ENCODE data around the gene MAT2A. TPM values are rescaled to one million over a fixed set of nuclear protein-coding genes. Genes with fewer than 3 reads are reported as not detected.

MAT2A gene
- total RNA-seq, 2 donors from 2014 or later = 98.6 to 110 TPM

DNA sequence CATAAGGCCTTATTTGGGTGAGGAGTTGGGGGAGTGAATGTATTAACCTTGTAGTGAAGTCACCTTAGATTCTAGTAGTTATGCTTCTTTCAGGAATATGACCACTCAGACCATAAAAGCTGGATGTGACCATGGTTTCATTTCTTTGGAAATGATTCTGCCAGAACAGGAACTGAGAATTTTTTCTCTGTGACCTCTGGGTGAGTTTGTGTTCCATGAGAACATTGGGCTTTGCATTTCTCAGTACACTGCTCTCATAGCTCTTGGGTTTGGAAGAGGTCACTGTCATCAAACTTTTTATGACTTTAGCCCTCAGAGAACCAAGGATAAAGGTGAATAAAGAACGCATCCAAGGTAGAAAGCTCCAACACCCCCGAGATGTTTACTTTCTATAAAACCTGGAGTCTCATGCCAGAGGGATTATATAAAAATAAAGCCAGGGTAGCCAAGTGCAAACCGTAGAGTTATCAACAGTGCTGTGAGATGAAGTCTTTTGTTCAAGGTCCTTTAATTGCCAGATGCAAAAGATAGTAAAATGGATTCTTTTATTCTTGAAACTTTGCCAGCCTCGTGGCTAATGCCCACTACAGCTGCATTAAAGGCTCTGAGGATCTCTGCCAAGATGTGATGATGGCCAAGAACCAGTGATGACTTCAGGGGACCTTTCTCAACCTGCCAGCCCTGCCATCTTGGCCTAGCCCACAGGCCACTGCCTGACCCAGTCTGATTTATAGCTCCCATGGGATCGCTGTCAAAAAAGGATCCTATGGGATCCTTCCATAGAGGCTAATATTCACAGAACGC, 27.8 kb upstream of the MAT2A start:
- no peaks in the 10 kb centered on the region for H3K9me3 ChIP-seq (ENCODE audit: control insufficient read depth, low read length, poor library complexity, severe bottlenecking)
- DNase-seq (no peak), ATAC-seq (no peak)
- no peak overlapping the region for H3K27ac Mint-ChIP-seq
- no peak overlapping the region for H3K4me3 Mint-ChIP-seq
- peaks cover 2% of the 10 kb centered on the region for H3K36me3 Mint-ChIP-seq (ENCODE audit: low read depth)
- H3K4me1 Mint-ChIP-seq = peaks cover 2% of the 10 kb centered on the region
- no peaks in the 10 kb centered on the region for H3K27me3 Mint-ChIP-seq

DNA sequence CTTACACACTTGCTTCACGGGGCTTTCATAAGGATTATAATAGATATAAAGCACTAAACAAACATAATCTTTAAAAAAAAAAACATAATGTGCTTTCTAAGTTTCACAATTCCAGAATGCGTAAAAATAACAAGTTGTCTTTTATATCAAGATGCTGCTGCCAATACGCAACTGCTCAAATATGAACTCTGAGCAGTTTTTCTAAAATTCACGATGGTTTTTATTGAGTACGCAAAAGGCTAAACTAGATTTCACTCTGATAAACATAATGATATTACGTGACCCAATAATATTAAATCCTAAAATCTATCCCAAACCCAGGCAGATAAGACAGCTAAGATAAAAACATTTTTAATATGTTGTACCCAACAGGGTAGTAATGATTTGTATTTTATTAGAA, 24.6 kb upstream of the MAT2A start:
- peaks cover 2% of the 10 kb centered on the region for H3K36me3 Mint-ChIP-seq (ENCODE audit: low read depth)
- ATAC-seq = no peak
- no peak for DNase-seq
- H3K27me3 Mint-ChIP-seq = no peaks in the 10 kb centered on the region
- peaks cover 4% of the 10 kb centered on the region for H3K4me1 Mint-ChIP-seq
- H3K9me3 ChIP-seq (ENCODE audit: control insufficient read depth, low read length, poor library complexity, severe bottlenecking) = no peaks in the 10 kb centered on the region
- H3K27ac Mint-ChIP-seq = no peak overlapping the region
- no peak overlapping the region for H3K4me3 Mint-ChIP-seq

GRCh38 chr2:85516653-85517389, 22.1 kb upstream of the MAT2A start:
- H3K27me3 Mint-ChIP-seq = no peaks in the 10 kb centered on the region
- ATAC-seq = no peak

DNA sequence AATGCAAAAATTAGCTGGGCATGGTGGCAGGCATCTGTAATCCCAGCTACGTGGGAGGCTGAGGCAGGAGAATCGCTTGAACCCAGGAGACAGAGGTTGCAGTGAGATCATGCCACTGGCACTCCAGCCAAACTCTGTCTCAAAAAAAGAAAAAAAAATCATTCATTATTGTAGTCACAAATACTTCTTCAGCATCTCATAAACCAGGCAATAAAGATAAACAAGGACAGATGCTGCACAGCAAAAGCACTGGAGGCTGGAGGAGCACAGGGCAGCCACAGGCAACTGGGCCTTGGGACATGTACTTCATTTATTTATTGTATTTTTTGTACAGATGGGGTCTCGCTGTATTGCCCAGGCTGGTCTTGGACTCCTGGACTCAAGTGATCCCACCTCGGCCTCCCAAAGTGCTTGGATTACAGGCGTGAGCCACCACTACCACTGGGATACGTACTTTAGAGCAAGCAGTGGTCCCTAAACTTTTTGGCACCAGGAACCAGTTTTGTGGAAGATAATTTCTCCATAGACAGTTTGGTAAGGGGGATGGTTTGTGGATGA, 16.8 kb upstream of the MAT2A start:
- no peak for DNase-seq
- H3K36me3 Mint-ChIP-seq (ENCODE audit: low read depth) = peaks cover 4% of the 10 kb centered on the region
- peaks cover 4% of the 10 kb centered on the region for H3K4me1 Mint-ChIP-seq
- no peaks in the 10 kb centered on the region for H3K9me3 ChIP-seq (ENCODE audit: control insufficient read depth, low read length, poor library complexity, severe bottlenecking)
- H3K27ac Mint-ChIP-seq = no peak overlapping the region
- H3K4me3 Mint-ChIP-seq = no peak overlapping the region
- no peak for ATAC-seq
- H3K27me3 Mint-ChIP-seq = peaks cover 9% of the 10 kb centered on the region

More at GRCh38 chr2:85516653-85517389, 22.1 kb upstream of the MAT2A start:
- H3K9me3 ChIP-seq (ENCODE audit: control insufficient read depth, low read length, poor library complexity, severe bottlenecking) = no peaks in the 10 kb centered on the region
- no peaks in the 10 kb centered on the region for H3K36me3 Mint-ChIP-seq (ENCODE audit: low read depth)
- H3K4me3 Mint-ChIP-seq = no peak overlapping the region
- peaks cover 2% of the 10 kb centered on the region for H3K4me1 Mint-ChIP-seq
- H3K27ac Mint-ChIP-seq = no peak overlapping the region
- DNase-seq = no peak

DNA sequence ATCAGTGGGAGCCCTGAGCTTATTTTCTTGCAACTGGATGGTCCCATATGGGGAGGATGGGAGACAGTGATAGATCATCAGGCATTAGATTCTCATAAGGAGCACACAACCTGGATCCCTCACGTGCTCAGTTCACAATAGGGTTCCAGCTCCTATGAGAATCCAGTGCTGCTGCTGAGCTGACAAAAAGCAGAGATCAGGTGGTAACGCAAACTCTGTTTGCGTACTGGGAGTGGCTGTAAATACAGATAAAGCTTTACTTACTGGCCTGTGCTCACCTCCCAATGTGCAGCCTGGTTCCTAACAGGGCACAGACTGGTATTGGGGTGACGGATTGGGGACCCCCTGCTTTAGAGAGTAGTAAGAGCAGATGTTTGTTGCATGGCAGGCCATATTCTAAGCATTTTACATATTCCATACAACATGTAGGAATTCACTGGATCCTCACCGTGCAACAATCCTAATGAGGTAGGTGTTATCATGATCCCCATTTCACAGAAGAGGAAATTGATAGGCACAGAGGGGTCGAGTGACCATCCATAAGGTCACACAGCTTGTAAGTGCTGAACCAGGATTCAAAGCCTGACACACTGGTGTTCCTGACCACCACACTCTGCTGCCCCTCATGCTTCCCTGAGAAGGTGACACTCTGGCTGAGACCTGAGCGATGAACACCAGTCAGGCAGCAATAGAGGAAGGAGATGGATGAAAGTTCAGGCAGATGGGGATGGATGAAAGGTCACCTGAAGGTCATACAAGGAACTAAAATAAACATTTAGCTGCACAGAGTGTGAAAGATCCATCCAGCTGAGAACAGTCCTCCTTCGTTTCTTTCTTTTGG, 15.7 kb upstream of the MAT2A start:
- Mint-ChIP-seq H3K4me3 (no peak overlapping the region), H3K27me3 (peaks cover 18% of the 10 kb centered on the region), H3K27ac (no peak overlapping the region), H3K4me1 (peaks cover 4% of the 10 kb centered on the region), H3K36me3 (ENCODE audit: low read depth) (peaks cover 6% of the 10 kb centered on the region)
- ATAC-seq = no peak
- H3K9me3 ChIP-seq (ENCODE audit: control insufficient read depth, low read length, poor library complexity, severe bottlenecking) = no peaks in the 10 kb centered on the region
- DNase-seq = no peak

GRCh38 chr2:85523903-85524335, 15.0 kb upstream of the MAT2A start:
- no peak overlapping the region for H3K27ac Mint-ChIP-seq
- no peak overlapping the region for H3K4me3 Mint-ChIP-seq
- H3K4me1 Mint-ChIP-seq = peaks cover 4% of the 10 kb centered on the region

GRCh38 chr2:85524336-85524908, 14.5 kb upstream of the MAT2A start:
- DNase-seq (no peak), ATAC-seq (no peak)
- H3K4me1 Mint-ChIP-seq = peaks cover 4% of the 10 kb centered on the region
- no peaks in the 10 kb centered on the region for H3K9me3 ChIP-seq (ENCODE audit: control insufficient read depth, low read length, poor library complexity, severe bottlenecking)
- peaks cover 24% of the 10 kb centered on the region for H3K27me3 Mint-ChIP-seq
- H3K4me3 Mint-ChIP-seq = no peak overlapping the region
- peaks cover 6% of the 10 kb centered on the region for H3K36me3 Mint-ChIP-seq (ENCODE audit: low read depth)
- no peak overlapping the region for H3K27ac Mint-ChIP-seq

More at GRCh38 chr2:85523903-85524335, 15.0 kb upstream of the MAT2A start:
- H3K9me3 ChIP-seq (ENCODE audit: control insufficient read depth, low read length, poor library complexity, severe bottlenecking) = no peaks in the 10 kb centered on the region
- ATAC-seq = no peak
- peaks cover 19% of the 10 kb centered on the region for H3K27me3 Mint-ChIP-seq
- no peak for DNase-seq
- H3K36me3 Mint-ChIP-seq (ENCODE audit: low read depth) = peaks cover 6% of the 10 kb centered on the region

DNA sequence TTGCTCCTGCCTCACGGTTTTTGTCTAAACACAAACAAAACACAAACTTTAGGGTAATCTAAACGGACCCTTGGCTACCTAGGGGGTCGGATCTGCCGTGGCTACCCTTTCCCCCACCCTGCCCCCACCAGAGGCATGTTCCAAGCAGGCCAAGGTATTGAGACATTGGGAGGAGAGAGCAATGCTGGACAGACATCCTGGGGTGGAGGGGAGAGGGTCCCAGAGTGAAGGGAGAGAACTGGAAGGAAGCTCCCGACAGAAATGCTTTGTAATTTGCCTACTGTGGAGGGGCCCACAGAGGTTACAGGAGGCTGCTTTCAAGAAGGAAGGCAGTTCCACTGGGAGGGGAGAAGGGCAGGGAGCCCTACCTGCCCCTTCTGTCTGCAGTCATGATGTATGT, 13.9 kb upstream of the MAT2A start:
- H3K4me1 Mint-ChIP-seq = peaks cover 4% of the 10 kb centered on the region
- H3K27me3 Mint-ChIP-seq = peaks cover 24% of the 10 kb centered on the region

GRCh38 chr2:85525567-85525966, 13.4 kb upstream of the MAT2A start:
- no peak overlapping the region for H3K27ac Mint-ChIP-seq
- H3K4me1 Mint-ChIP-seq = peaks cover 4% of the 10 kb centered on the region
- DNase-seq = no peak
- peaks cover 6% of the 10 kb centered on the region for H3K36me3 Mint-ChIP-seq (ENCODE audit: low read depth)
- no peaks in the 10 kb centered on the region for H3K9me3 ChIP-seq (ENCODE audit: control insufficient read depth, low read length, poor library complexity, severe bottlenecking)
- peaks cover 24% of the 10 kb centered on the region for H3K27me3 Mint-ChIP-seq
- no peak overlapping the region for H3K4me3 Mint-ChIP-seq
- no peak for ATAC-seq

More for the DNA sequence above, 13.9 kb upstream of the MAT2A start:
- no peaks in the 10 kb centered on the region for H3K9me3 ChIP-seq (ENCODE audit: control insufficient read depth, low read length, poor library complexity, severe bottlenecking)
- peaks cover 6% of the 10 kb centered on the region for H3K36me3 Mint-ChIP-seq (ENCODE audit: low read depth)
- no peak overlapping the region for H3K27ac Mint-ChIP-seq
- no peak for ATAC-seq
- H3K4me3 Mint-ChIP-seq = no peak overlapping the region
- no peak for DNase-seq

DNA sequence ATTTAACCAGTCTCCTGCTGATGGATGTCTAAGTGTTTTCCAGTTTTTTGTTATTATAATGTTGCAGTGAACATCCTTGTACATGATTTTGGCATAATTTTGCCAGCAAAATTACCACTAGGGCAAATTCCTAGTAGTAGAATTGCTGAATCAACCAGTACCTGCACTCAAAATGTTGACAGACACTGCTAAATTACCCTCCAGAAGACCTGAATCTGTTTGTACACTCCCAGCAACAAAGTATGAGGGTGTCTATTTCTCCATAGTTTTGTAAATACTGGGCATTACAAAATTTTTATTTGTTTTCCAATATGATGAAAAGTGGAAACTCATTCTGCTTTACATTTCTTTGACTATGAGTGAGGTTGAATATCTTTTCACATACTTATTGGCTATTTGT, 11.2 kb upstream of the MAT2A start:
- H3K27ac Mint-ChIP-seq = no peak overlapping the region
- no peak for DNase-seq
- H3K27me3 Mint-ChIP-seq = peaks cover 24% of the 10 kb centered on the region
- H3K4me1 Mint-ChIP-seq = peaks cover 4% of the 10 kb centered on the region
- no peak overlapping the region for H3K4me3 Mint-ChIP-seq
- H3K36me3 Mint-ChIP-seq (ENCODE audit: low read depth) = peaks cover 6% of the 10 kb centered on the region
- H3K9me3 ChIP-seq (ENCODE audit: control insufficient read depth, low read length, poor library complexity, severe bottlenecking) = no peaks in the 10 kb centered on the region
- ATAC-seq = no peak

- Mint-ChIP-seq H3K4me1 (peaks cover 4% of the 10 kb centered on the region), H3K36me3 (ENCODE audit: low read depth) (peaks cover 6% of the 10 kb centered on the region), H3K4me3 (no peak overlapping the region), H3K27me3 (peaks cover 24% of the 10 kb centered on the region), H3K27ac (no peak overlapping the region)
- no peak for DNase-seq
- no peak for ATAC-seq
- H3K9me3 ChIP-seq (ENCODE audit: control insufficient read depth, low read length, poor library complexity, severe bottlenecking) = no peaks in the 10 kb centered on the region
Measured at GRCh38 chr2:85528355-85528754, 10.6 kb upstream of the MAT2A start.

- Mint-ChIP-seq H3K27ac (no peak overlapping the region), H3K4me1 (peaks cover 6% of the 10 kb centered on the region), H3K4me3 (no peak overlapping the region), H3K36me3 (ENCODE audit: low read depth) (peaks cover 6% of the 10 kb centered on the region), H3K27me3 (peaks cover 24% of the 10 kb centered on the region)
- ATAC-seq (no peak), DNase-seq (no peak)
- no peaks in the 10 kb centered on the region for H3K9me3 ChIP-seq (ENCODE audit: control insufficient read depth, low read length, poor library complexity, severe bottlenecking)
Measured at GRCh38 chr2:85529809-85530208, 9.2 kb upstream of the MAT2A start.
